HepG2 (cell line): ENCODE data around the gene NOL12. TPM values are rescaled to one million over a fixed set of nuclear protein-coding genes. Genes with fewer than 3 reads are reported as not detected.

Source experiments
- ATAC-seq: fragments of 200-7000 bp; cut with Tn5 transposase; 3 replicates; pipeline ENCODE4 v1.9.1; 2020; ENCODE audit warnings: mild to moderate bottlenecking, moderate library complexity
- BruUV-seq: library from RNA; stranded (reverse); fragments of 400-500 nt; replicated peaks from 2 replicates; lab custom pipeline; 2021; lab: Mats Ljungman, UMichigan
- CTCF ChIA-PET: fragments of 300-600 bp; formaldehyde crosslinking; extraction: SDS; loops from one replicate; lab custom pipeline; 2021; ENCODE audit warnings: low total read pairs, inconsistent platforms, low intra/inter-chr PET ratio; lab: Yijun Ruan, JAX
- POLR2A ChIA-PET: fragments of 350-600 bp; sonication (Branson Sonifier 250); formaldehyde crosslinking; loops from one replicate; lab custom pipeline; 2020; ENCODE audit warnings: antibody characterized with exemption, inconsistent platforms; lab: Yijun Ruan, JAX
- DNase-seq: peaks from one replicate; pipeline ENCODE4 v3.0.0-alpha.2; 2015; ENCODE audit warnings: low spot score
- FAIRE-seq: peaks from 3 replicates; lab custom pipeline; 2011; peaks lifted over from hg19 to GRCh38; lab: Jason Lieb, UNC
- H2AFZ ChIP-seq: one replicate; pipeline ENCODE4 v1.6.1; 2011; ENCODE audit warnings: low read length, inconsistent platforms
- H3K27ac ChIP-seq: fragments of 300-600 bp; 3 replicates; pipeline ENCODE4 v1.8.0; 2011; ENCODE audit warnings: mixed run types, mild to moderate bottlenecking, mixed read lengths, low read length, inconsistent platforms; ENCODE audit not compliant: insufficient read depth; ENCODE audit errors: extremely low read length
- H3K27me3 ChIP-seq, 2 experiments: fragments of 200-600 bp in 1 of 2; 2 replicates in 1 of 2; 3 replicates in 1 of 2; pipeline versions ENCODE4 v1.6.0 to v1.8.0; 2011; ENCODE audit warnings: low read length in 2 of 2, mild to moderate bottlenecking in 2 of 2, moderate library complexity in 2 of 2, inconsistent platforms in 1 of 2; ENCODE audit not compliant: insufficient read depth in 2 of 2, control insufficient read depth in 1 of 2
- H3K36me3 ChIP-seq, 2 experiments: fragments of 200-600 bp in 1 of 2; replicated peaks in 1 of 2; 2 replicates in 1 of 2; 3 replicates in 1 of 2; pipeline versions ENCODE4 v1.5.1 to v1.8.0; 2011; ENCODE audit warnings: low read length in 2 of 2, inconsistent platforms in 1 of 2; ENCODE audit not compliant: insufficient read depth in 2 of 2, control insufficient read depth in 1 of 2
- H3K4me1 ChIP-seq: 2 replicates; pipeline ENCODE4 v1.5.1; 2012; ENCODE audit warnings: low read length, inconsistent platforms; ENCODE audit not compliant: insufficient read depth
- H3K4me2 ChIP-seq: 2 replicates; pipeline ENCODE4 v1.6.0; 2011; ENCODE audit warnings: low read depth, low read length, inconsistent platforms
- H3K4me3 ChIP-seq, 3 experiments: fragments of 200-600 bp in 1 of 3; sonication (generic), shearing (Covaris generic) in 1 of 3; replicated peaks in 1 of 3; 2 replicates each; pipeline ENCODE4 v1.5.1; 2011 to 2016; ENCODE audit warnings: low read length in 3 of 3, inconsistent platforms in 2 of 3, low read depth in 2 of 3, mild to moderate bottlenecking in 2 of 3, control low read depth in 1 of 3, mixed read lengths in 1 of 3; ENCODE audit not compliant: insufficient read depth in 1 of 3
- H3K79me2 ChIP-seq: one replicate; pipeline ENCODE4 v1.6.1; 2011; ENCODE audit warnings: low read length, inconsistent platforms; ENCODE audit not compliant: insufficient read depth
- H3K9ac ChIP-seq: 2 replicates; pipeline ENCODE4 v1.6.0; 2011; ENCODE audit warnings: mild to moderate bottlenecking, low read depth, low read length, inconsistent platforms; ENCODE audit not compliant: insufficient read depth
- H3K9me3 ChIP-seq: 2 replicates; pipeline ENCODE4 v1.5.1; 2012; ENCODE audit warnings: mild to moderate bottlenecking, low read length
- H4K20me1 ChIP-seq: 2 replicates; pipeline ENCODE4 v1.6.0; 2011; ENCODE audit warnings: inconsistent platforms, mild to moderate bottlenecking, low read length, moderate library complexity; ENCODE audit not compliant: insufficient read depth
- ESRRA ChIP-seq: sonication (generic); formaldehyde crosslinking; IDR thresholded peaks from 2 replicates; pipeline ENCODE4 v1.5.1; 2020; ENCODE audit warnings: mild to moderate bottlenecking, low read depth, missing genetic modification reagents
- FOXK2 ChIP-seq: fragments of 450-650 bp; IDR thresholded peaks from 2 replicates; pipeline ENCODE4 v1.6.1; 2016
- TSC22D2 ChIP-seq: sonication (generic); formaldehyde crosslinking; IDR thresholded peaks from 2 replicates; pipeline ENCODE4 v1.5.1; 2020; ENCODE audit warnings: missing genetic modification reagents, mild to moderate bottlenecking, borderline replicate concordance
- ZNF501 ChIP-seq: sonication (generic); formaldehyde crosslinking; IDR thresholded peaks from 2 replicates; pipeline ENCODE4 v1.5.1; 2020; ENCODE audit warnings: mild to moderate bottlenecking, moderate library complexity, missing genetic modification reagents
- ZNF572 ChIP-seq: sonication (generic); formaldehyde crosslinking; IDR thresholded peaks from 2 replicates; pipeline ENCODE4 v1.5.1; 2020; ENCODE audit warnings: mild to moderate bottlenecking, missing genetic modification reagents
- ZNF891 ChIP-seq: sonication (generic); formaldehyde crosslinking; IDR thresholded peaks from 2 replicates; pipeline ENCODE4 v1.5.0; 2020; ENCODE audit warnings: mild to moderate bottlenecking, missing genetic modification reagents
- WGBS: methylation state at CpG from one replicate; pipeline ENCODE4 v1.1.6; 2017; ENCODE audit warnings: low lambda C conversion rate; 5-methylcytosine and 5-hydroxymethylcytosine counted together
- in situ Hi-C: cut with HindIII; loops from 2 replicates; pipeline ENCODE4 v1.10.0; 2017; ENCODE audit warnings: low pct_unique_long_range_greater_than_20kb; ENCODE audit not compliant: extremely low pct_ligation_motif_present
- intact Hi-C: fragments of 100-400 bp; cut with micrococcal nuclease; formaldehyde crosslinking; loops from one replicate; pipeline ENCODE4 v1.10.0; 2022; ENCODE audit not compliant: unreplicated experiment
- polyA plus RNA-seq, 8 experiments: library from polyadenylated mRNA; depleted of rRNA in 3 of 8; stranded (reverse) in 7 of 8; unstranded in 1 of 8; fragments of >200 nt; fragmentation: Illumina TruSeq in 4 of 8; extraction: Trizol in 4 of 8; gene quantifications; 2 replicates each; pipeline versions ENCODE4 v1.2.1 to v1.2.3, GENCODE V29; 2011 to 2016; ENCODE audit warnings: low read depth in 4 of 8, missing spikeins in 1 of 8, mixed read lengths in 1 of 8; ENCODE audit not compliant: insufficient read depth in 1 of 8
- total RNA-seq, 5 experiments: library from RNA; depleted of rRNA; stranded (reverse); fragments of >200 nt; fragmentation: Illumina TruSeq; extraction: Trizol; gene quantifications; 2 replicates each; pipeline ENCODE4 v1.2.3, GENCODE V29; 2016; ENCODE audit warnings: low read depth in 1 of 5
- TF ChIP-seq, protein P1 (sequence below): sonication (generic); formaldehyde crosslinking; IDR thresholded peaks from 2 replicates; pipeline ENCODE4 v1.4.0; 2020; ENCODE audit warnings: missing genetic modification reagents, borderline replicate concordance
- TF ChIP-seq, protein P2 (sequence below): sonication (generic); formaldehyde crosslinking; conservative IDR thresholded peaks from 2 replicates; pipeline ENCODE4 v1.4.0; 2020; ENCODE audit warnings: mild to moderate bottlenecking, missing genetic modification reagents, moderate library complexity
- TF ChIP-seq, protein P3 (sequence below): IDR thresholded peaks from 2 replicates; pipeline ENCODE4 v1.6.1; 2016; ENCODE audit warnings: mild to moderate bottlenecking

The NOL12 gene
- total and polyA plus RNA-seq, 2 of the 13 experiments (the other 11 are each of a cell fraction or from before 2014, with no cell fraction given): 14.3 to 31.4 TPM

DNA sequence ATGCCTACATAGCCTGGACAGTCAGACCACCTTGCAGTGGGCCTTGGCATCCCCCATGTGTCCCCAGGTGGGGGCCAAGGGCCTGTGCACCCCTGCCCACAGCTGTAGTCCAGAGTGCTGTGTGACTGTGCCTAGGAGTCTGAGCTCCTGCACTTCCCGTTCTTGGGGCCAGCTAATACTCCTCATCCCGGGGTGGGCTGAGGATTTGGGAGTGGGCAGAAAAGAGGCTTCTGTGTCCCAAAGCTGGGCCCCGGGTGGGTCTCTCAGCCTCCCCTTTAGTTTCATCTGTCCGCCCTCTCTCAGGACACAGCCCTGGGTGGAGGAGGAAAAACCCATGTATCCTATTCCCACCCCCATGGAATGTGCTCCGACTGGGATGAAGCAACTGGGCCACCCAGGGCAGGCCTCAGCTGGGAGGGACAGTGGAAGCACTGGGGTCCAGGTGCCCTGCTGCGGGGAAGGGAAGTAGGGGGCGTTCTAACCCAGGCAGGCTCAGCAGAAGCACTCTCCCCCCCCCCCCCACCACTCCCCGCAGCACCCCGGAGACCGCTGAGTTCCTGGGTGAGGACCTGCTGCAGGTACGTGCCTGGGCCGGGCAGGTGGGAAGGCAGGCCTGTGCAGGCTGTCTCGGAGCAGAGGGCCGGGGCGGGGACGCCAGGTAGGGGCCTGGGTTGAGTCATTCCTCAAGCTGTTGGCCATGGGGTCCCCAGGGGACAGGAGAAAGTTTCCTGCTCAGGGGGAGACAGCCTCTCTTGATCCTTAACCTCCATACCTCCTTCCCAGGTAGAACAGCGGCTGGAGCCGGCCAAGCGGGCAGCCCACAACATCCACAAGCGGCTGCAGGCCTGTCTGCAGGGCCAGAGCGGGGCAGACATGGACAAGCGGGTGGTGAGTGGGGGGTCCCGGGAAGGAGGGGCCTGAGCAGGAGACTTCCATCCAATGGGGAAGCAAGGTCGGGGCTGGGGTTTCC lies 45.3 kb upstream of the NOL12 start (continued):
- TF ChIP-seq TSC22D2 (CRISPR knock-in tag) (no peak), ZNF891 (CRISPR knock-in tag) (no peak), FOXK2 (no peak)
- TF ChIP-seq, protein P1, sequence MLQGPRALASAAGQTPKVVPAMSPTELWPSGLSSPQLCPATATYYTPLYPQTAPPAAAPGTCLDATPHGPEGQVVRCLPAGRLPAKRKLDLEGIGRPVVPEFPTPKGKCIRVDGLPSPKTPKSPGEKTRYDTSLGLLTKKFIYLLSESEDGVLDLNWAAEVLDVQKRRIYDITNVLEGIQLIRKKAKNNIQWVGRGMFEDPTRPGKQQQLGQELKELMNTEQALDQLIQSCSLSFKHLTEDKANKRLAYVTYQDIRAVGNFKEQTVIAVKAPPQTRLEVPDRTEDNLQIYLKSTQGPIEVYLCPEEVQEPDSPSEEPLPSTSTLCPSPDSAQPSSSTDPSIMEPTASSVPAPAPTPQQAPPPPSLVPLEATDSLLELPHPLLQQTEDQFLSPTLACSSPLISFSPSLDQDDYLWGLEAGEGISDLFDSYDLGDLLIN: no peak

DNA sequence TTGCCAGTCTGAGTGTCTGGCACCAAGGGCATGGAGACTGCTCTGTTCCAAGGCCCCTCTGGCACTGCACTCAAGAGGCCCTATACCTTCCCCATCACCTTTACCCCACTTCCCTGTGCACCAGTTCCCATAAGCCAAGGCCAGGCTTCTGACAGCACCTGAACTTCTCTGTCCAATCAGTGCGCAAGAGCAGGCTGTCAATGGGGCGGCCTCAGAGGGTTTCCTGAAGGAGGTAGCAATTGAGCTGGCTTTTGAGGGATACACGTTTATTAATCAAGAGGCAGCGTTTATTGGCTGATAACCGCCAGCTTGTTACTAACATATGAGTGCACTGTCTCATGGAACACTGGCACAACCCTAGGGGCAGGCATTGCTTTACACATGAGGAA lies 44.6 kb upstream of the NOL12 start:
- intact Hi-C loops: no loop called here
- WGBS: 89% methylated on average over 4 of the region's 5 CpGs
- POLR2A ChIA-PET: interaction anchor here (1.0 to 15.8 kb wide), 4 partner anchors 8 to 92 kb away, joined by 3 to 242 read pairs (median 12); partner anchors contain the start of genes GGA1 and PDXP

More for the DNA sequence above, 44.6 kb upstream of the NOL12 start:
- H3K4me1 ChIP-seq: peaks cover 58% of the 10 kb centered on the region
- H3K9me3 ChIP-seq: no peaks in the 10 kb centered on the region
- peak overlapping the region in 1 of 3 experiments; percentile 86; a peak in 1 of 6 replicates for H3K4me3 ChIP-seq
- H3K79me2 ChIP-seq: peaks cover 10% of the 10 kb centered on the region
- TF ChIP-seq ESRRA (no peak), ZNF501 (0 out of 2 replicates have a peak, but pooled peaks have one; percentile 10), ZNF572 (peak; percentile 4; the same call in 1 of the 2 replicates)
- TF ChIP-seq, protein P2, sequence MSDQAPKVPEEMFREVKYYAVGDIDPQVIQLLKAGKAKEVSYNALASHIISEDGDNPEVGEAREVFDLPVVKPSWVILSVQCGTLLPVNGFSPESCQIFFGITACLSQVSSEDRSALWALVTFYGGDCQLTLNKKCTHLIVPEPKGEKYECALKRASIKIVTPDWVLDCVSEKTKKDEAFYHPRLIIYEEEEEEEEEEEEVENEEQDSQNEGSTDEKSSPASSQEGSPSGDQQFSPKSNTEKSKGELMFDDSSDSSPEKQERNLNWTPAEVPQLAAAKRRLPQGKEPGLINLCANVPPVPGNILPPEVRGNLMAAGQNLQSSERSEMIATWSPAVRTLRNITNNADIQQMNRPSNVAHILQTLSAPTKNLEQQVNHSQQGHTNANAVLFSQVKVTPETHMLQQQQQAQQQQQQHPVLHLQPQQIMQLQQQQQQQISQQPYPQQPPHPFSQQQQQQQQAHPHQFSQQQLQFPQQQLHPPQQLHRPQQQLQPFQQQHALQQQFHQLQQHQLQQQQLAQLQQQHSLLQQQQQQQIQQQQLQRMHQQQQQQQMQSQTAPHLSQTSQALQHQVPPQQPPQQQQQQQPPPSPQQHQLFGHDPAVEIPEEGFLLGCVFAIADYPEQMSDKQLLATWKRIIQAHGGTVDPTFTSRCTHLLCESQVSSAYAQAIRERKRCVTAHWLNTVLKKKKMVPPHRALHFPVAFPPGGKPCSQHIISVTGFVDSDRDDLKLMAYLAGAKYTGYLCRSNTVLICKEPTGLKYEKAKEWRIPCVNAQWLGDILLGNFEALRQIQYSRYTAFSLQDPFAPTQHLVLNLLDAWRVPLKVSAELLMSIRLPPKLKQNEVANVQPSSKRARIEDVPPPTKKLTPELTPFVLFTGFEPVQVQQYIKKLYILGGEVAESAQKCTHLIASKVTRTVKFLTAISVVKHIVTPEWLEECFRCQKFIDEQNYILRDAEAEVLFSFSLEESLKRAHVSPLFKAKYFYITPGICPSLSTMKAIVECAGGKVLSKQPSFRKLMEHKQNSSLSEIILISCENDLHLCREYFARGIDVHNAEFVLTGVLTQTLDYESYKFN: 0 out of 2 replicates have a peak, but pooled peaks have one; percentile 10
- TF ChIP-seq, protein P3, sequence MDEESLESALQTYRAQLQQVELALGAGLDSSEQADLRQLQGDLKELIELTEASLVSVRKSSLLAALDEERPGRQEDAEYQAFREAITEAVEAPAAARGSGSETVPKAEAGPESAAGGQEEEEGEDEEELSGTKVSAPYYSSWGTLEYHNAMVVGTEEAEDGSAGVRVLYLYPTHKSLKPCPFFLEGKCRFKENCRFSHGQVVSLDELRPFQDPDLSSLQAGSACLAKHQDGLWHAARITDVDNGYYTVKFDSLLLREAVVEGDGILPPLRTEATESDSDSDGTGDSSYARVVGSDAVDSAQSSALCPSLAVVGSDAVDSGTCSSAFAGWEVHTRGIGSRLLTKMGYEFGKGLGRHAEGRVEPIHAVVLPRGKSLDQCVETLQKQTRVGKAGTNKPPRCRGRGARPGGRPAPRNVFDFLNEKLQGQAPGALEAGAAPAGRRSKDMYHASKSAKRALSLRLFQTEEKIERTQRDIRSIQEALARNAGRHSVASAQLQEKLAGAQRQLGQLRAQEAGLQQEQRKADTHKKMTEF (CRISPR knock-in tag): no peak
- in situ Hi-C loops: no loop called here
- peak overlapping the region; percentile 90; the same call in 1 of the 2 replicates for H3K4me2 ChIP-seq
- no peak overlapping the region for H3K9ac ChIP-seq
- no peak overlapping the region for H2AFZ ChIP-seq
- ATAC-seq (no peak), FAIRE-seq (no peak), DNase-seq (no peak)
- CTCF ChIA-PET: no interaction called here
- peak overlapping the region; percentile 52 for H3K27ac ChIP-seq
- H3K36me3 ChIP-seq: peaks cover 10 to 23% of the 10 kb centered on the region in 2 experiments; a peak in 4 of 5 replicates
- no TSS peak for BruUV-seq
- 0 out of 2 replicates have a peak, but pooled peaks cover 4% of the 10 kb centered on the region for H4K20me1 ChIP-seq
- H3K27me3 ChIP-seq: no peaks in the 10 kb centered on the region
